WTC11 (cell line): ENCODE measurements around the gene CXCR1. TPM values are rescaled to one million over a fixed set of nuclear protein-coding genes. Genes with fewer than 3 reads are reported as not detected.

Experiments
- ATAC-seq: fragments of 200-7000 bp; cut with Tn5 transposase; 2 replicates; pipeline ENCODE4 v1.10.0; 2021; ENCODE audit warnings: mild to moderate bottlenecking, moderate library complexity
- CTCF ChIA-PET: fragments of 300-600 bp; sonication (Branson Sonifier 250); formaldehyde crosslinking; loops from one replicate; lab custom pipeline; 2021; ENCODE audit warnings: antibody characterized with exemption; lab: Charles Lee
- POLR2A ChIA-PET: fragments of 350-600 bp; sonication (Branson Sonifier 250); formaldehyde crosslinking; loops from one replicate; lab custom pipeline; 2021; ENCODE audit warnings: antibody characterized with exemption; lab: Charles Lee
- DNase-seq: peaks from one replicate; pipeline ENCODE4 v3.0.0; 2021; ENCODE audit warnings: low spot score
- H3K27ac Mint-ChIP-seq: 2 replicates; pipeline ENCODE4 v1.8.0; 2021; ENCODE audit warnings: mixed read lengths
- H3K27me3 Mint-ChIP-seq: 2 replicates; pipeline ENCODE4 v1.8.0; 2021; ENCODE audit warnings: low read depth, mild to moderate bottlenecking, moderate library complexity, mixed read lengths
- H3K36me3 Mint-ChIP-seq: 2 replicates; pipeline ENCODE4 v1.8.0; 2021; ENCODE audit warnings: mixed read lengths
- H3K4me1 Mint-ChIP-seq: 2 replicates; pipeline ENCODE4 v1.8.0; 2022; ENCODE audit warnings: mixed read lengths
- H3K4me3 Mint-ChIP-seq: 2 replicates; pipeline ENCODE4 v1.8.0; 2021; ENCODE audit warnings: mild to moderate bottlenecking, moderate library complexity, mixed read lengths
- H3K9me3 Mint-ChIP-seq: 2 replicates; pipeline ENCODE4 v1.8.0; 2021; ENCODE audit warnings: mixed read lengths
- CREB1 ChIP-seq: sonication (generic); formaldehyde crosslinking; IDR thresholded peaks from 2 replicates; pipeline ENCODE4 v1.8.0; 2023; ENCODE audit warnings: mild to moderate bottlenecking, missing genetic modification reagents
- ELF4 ChIP-seq: sonication (generic); formaldehyde crosslinking; IDR thresholded peaks from 2 replicates; pipeline ENCODE4 v1.8.1; 2022; ENCODE audit warnings: low read depth, mild to moderate bottlenecking, moderate library complexity, missing genetic modification reagents
- GTF2I ChIP-seq: fragments of 250-450 bp; sonication (Bioruptor Pico); conservative IDR thresholded peaks from 2 replicates; pipeline ENCODE4 v1.4.0; 2021; ENCODE audit warnings: mild to moderate bottlenecking
- MXD4 ChIP-seq: fragments of 250-450 bp; sonication (Bioruptor Pico); IDR thresholded peaks from 2 replicates; pipeline ENCODE4 v1.8.0; 2021; ENCODE audit warnings: mild to moderate bottlenecking, moderate library complexity, borderline replicate concordance
- NFYB ChIP-seq: sonication (generic); formaldehyde crosslinking; conservative IDR thresholded peaks from 2 replicates; pipeline ENCODE4 v1.8.0; 2022; ENCODE audit warnings: low read depth, missing genetic modification reagents
- OVOL2 ChIP-seq: fragments of 250-450 bp; sonication (Bioruptor Pico); IDR thresholded peaks from 2 replicates; pipeline ENCODE4 v1.9.0; 2021; ENCODE audit warnings: mild to moderate bottlenecking, borderline replicate concordance
- PRRX2 ChIP-seq: fragments of 250-450 bp; sonication (Bioruptor Pico); IDR thresholded peaks from 2 replicates; pipeline ENCODE4 v1.8.0; 2021; ENCODE audit warnings: mild to moderate bottlenecking
- RELA ChIP-seq: sonication (generic); formaldehyde crosslinking; IDR thresholded peaks from 2 replicates; pipeline ENCODE4 v1.8.1; 2022; ENCODE audit warnings: missing genetic modification reagents, mild to moderate bottlenecking, borderline replicate concordance
- TCF7 ChIP-seq: sonication (generic); formaldehyde crosslinking; IDR thresholded peaks from 2 replicates; pipeline ENCODE4 v1.8.0; 2022; ENCODE audit warnings: mild to moderate bottlenecking, low read depth, missing genetic modification reagents, moderate library complexity
- TEAD1 ChIP-seq: sonication (generic); formaldehyde crosslinking; IDR thresholded peaks from 2 replicates; pipeline ENCODE4 v1.8.0; 2022; ENCODE audit warnings: mild to moderate bottlenecking, missing genetic modification reagents
- TP53 ChIP-seq: sonication (generic); formaldehyde crosslinking; IDR thresholded peaks from 2 replicates; pipeline ENCODE4 v1.8.1; 2023; ENCODE audit warnings: mild to moderate bottlenecking, missing genetic modification reagents
- ZNF671 ChIP-seq: fragments of 250-450 bp; sonication (Bioruptor Pico); IDR thresholded peaks from 2 replicates; pipeline ENCODE4 v1.8.0; 2021; ENCODE audit warnings: mild to moderate bottlenecking
- total RNA-seq: library from RNA; stranded (reverse); gene quantifications from 3 replicates; pipeline ENCODE4 v1.2.3, GENCODE V29; 2021
- TF ChIP-seq, protein P1 (sequence below): fragments of 250-450 bp; sonication (Bioruptor Pico); IDR thresholded peaks from 2 replicates; pipeline ENCODE4 v1.9.0; 2021; ENCODE audit warnings: mild to moderate bottlenecking, borderline replicate concordance
- TF ChIP-seq, protein P2 (sequence below): sonication (generic); formaldehyde crosslinking; IDR thresholded peaks from 2 replicates; pipeline ENCODE4 v1.8.1; 2022; ENCODE audit warnings: mild to moderate bottlenecking, moderate library complexity, missing genetic modification reagents
- TF ChIP-seq, protein P3 (sequence below): sonication (generic); formaldehyde crosslinking; conservative IDR thresholded peaks from 2 replicates; pipeline ENCODE4 v1.8.1; 2022; ENCODE audit warnings: mild to moderate bottlenecking, missing genetic modification reagents
- TF ChIP-seq, protein P4 (sequence below): sonication (generic); formaldehyde crosslinking; IDR thresholded peaks from 2 replicates; pipeline ENCODE4 v1.8.0; 2022; ENCODE audit warnings: mild to moderate bottlenecking, missing genetic modification reagents
- TF ChIP-seq, protein P5 (sequence below): sonication (generic); formaldehyde crosslinking; IDR thresholded peaks from 2 replicates; pipeline ENCODE4 v1.8.0; 2023; ENCODE audit warnings: missing genetic modification reagents
- TF ChIP-seq, protein P6 (sequence below): sonication (generic); formaldehyde crosslinking; IDR thresholded peaks from 2 replicates; pipeline ENCODE4 v1.8.0; 2022; ENCODE audit warnings: missing genetic modification reagents

The CXCR1 gene
- total RNA-seq, 1 experiment from 2014 or later: not detected

DNA sequence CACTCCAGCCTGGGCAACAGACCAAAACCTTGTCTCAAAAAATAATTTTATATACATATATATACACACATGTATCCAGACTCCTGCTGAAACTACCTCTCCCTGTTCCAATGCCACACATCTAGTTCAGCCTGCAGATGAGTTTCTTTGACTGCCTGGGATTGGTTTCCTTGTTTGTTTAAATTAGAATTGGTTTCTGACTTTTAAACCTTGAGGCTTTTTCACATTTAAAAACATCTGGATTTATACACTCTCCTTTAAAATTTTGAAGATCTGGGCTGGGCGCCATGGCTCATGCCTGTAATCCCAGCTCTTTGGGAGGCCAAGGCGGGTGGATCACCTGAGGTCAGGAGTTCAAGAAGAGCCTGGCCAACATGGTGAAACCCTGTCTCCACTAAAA is 21.8 kb upstream of the CXCR1 start:
- no peaks in the 10 kb centered on the region for H3K36me3 Mint-ChIP-seq
- H3K27ac Mint-ChIP-seq: no peak overlapping the region
- TF ChIP-seq, protein P1, sequence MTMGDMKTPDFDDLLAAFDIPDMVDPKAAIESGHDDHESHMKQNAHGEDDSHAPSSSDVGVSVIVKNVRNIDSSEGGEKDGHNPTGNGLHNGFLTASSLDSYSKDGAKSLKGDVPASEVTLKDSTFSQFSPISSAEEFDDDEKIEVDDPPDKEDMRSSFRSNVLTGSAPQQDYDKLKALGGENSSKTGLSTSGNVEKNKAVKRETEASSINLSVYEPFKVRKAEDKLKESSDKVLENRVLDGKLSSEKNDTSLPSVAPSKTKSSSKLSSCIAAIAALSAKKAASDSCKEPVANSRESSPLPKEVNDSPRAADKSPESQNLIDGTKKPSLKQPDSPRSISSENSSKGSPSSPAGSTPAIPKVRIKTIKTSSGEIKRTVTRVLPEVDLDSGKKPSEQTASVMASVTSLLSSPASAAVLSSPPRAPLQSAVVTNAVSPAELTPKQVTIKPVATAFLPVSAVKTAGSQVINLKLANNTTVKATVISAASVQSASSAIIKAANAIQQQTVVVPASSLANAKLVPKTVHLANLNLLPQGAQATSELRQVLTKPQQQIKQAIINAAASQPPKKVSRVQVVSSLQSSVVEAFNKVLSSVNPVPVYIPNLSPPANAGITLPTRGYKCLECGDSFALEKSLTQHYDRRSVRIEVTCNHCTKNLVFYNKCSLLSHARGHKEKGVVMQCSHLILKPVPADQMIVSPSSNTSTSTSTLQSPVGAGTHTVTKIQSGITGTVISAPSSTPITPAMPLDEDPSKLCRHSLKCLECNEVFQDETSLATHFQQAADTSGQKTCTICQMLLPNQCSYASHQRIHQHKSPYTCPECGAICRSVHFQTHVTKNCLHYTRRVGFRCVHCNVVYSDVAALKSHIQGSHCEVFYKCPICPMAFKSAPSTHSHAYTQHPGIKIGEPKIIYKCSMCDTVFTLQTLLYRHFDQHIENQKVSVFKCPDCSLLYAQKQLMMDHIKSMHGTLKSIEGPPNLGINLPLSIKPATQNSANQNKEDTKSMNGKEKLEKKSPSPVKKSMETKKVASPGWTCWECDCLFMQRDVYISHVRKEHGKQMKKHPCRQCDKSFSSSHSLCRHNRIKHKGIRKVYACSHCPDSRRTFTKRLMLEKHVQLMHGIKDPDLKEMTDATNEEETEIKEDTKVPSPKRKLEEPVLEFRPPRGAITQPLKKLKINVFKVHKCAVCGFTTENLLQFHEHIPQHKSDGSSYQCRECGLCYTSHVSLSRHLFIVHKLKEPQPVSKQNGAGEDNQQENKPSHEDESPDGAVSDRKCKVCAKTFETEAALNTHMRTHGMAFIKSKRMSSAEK (CRISPR knock-in tag): no peak
- no peak for TF ChIP-seq RELA (CRISPR knock-in tag)
- TF ChIP-seq PRRX2 (CRISPR knock-in tag): no peak
- TF ChIP-seq, protein P2, sequence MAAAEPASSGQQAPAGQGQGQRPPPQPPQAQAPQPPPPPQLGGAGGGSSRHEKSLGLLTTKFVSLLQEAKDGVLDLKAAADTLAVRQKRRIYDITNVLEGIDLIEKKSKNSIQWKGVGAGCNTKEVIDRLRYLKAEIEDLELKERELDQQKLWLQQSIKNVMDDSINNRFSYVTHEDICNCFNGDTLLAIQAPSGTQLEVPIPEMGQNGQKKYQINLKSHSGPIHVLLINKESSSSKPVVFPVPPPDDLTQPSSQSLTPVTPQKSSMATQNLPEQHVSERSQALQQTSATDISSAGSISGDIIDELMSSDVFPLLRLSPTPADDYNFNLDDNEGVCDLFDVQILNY (CRISPR knock-in tag): no peak
- TF ChIP-seq, protein P3, sequence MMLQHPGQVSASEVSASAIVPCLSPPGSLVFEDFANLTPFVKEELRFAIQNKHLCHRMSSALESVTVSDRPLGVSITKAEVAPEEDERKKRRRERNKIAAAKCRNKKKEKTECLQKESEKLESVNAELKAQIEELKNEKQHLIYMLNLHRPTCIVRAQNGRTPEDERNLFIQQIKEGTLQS (CRISPR knock-in tag): no peak
- no peak for TF ChIP-seq MXD4 (CRISPR knock-in tag)
- TF ChIP-seq, protein P4, sequence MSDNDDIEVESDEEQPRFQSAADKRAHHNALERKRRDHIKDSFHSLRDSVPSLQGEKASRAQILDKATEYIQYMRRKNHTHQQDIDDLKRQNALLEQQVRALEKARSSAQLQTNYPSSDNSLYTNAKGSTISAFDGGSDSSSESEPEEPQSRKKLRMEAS (CRISPR knock-in tag): no peak
- no peak for TF ChIP-seq CREB1
- no peak for TF ChIP-seq OVOL2
- TF ChIP-seq GTF2I (CRISPR knock-in tag): no peak
- TF ChIP-seq, protein P5, sequence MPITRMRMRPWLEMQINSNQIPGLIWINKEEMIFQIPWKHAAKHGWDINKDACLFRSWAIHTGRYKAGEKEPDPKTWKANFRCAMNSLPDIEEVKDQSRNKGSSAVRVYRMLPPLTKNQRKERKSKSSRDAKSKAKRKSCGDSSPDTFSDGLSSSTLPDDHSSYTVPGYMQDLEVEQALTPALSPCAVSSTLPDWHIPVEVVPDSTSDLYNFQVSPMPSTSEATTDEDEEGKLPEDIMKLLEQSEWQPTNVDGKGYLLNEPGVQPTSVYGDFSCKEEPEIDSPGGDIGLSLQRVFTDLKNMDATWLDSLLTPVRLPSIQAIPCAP (CRISPR knock-in tag): no peak
- no peak for TF ChIP-seq ZNF671 (CRISPR knock-in tag)
- no peak for TF ChIP-seq TEAD1
- TF ChIP-seq, protein P6, sequence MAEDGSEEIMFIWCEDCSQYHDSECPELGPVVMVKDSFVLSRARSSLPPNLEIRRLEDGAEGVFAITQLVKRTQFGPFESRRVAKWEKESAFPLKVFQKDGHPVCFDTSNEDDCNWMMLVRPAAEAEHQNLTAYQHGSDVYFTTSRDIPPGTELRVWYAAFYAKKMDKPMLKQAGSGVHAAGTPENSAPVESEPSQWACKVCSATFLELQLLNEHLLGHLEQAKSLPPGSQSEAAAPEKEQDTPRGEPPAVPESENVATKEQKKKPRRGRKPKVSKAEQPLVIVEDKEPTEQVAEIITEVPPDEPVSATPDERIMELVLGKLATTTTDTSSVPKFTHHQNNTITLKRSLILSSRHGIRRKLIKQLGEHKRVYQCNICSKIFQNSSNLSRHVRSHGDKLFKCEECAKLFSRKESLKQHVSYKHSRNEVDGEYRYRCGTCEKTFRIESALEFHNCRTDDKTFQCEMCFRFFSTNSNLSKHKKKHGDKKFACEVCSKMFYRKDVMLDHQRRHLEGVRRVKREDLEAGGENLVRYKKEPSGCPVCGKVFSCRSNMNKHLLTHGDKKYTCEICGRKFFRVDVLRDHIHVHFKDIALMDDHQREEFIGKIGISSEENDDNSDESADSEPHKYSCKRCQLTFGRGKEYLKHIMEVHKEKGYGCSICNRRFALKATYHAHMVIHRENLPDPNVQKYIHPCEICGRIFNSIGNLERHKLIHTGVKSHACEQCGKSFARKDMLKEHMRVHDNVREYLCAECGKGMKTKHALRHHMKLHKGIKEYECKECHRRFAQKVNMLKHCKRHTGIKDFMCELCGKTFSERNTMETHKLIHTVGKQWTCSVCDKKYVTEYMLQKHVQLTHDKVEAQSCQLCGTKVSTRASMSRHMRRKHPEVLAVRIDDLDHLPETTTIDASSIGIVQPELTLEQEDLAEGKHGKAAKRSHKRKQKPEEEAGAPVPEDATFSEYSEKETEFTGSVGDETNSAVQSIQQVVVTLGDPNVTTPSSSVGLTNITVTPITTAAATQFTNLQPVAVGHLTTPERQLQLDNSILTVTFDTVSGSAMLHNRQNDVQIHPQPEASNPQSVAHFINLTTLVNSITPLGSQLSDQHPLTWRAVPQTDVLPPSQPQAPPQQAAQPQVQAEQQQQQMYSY (CRISPR knock-in tag): no peak
- CTCF ChIA-PET: interaction anchor here (1.3 kb wide), 1 partner anchor 17 kb away, joined by 3 read pairs; no protein-coding TSS in a partner anchor
- POLR2A ChIA-PET: no interaction called here
- peaks cover 3% of the 10 kb centered on the region for H3K27me3 Mint-ChIP-seq
- DNase-seq (no peak), ATAC-seq (no peak)
- H3K4me1 Mint-ChIP-seq: peaks cover 14% of the 10 kb centered on the region
- no peaks in the 10 kb centered on the region for H3K9me3 Mint-ChIP-seq
- H3K4me3 Mint-ChIP-seq: no peak overlapping the region

GRCh38 chr2:218187296-218188015 is 20.7 kb upstream of the CXCR1 start:
- Mint-ChIP-seq H3K9me3 (no peaks in the 10 kb centered on the region), H3K4me1 (peaks cover 9% of the 10 kb centered on the region), H3K27ac (no peak overlapping the region), H3K27me3 (peaks cover 3% of the 10 kb centered on the region), H3K4me3 (no peak overlapping the region), H3K36me3 (no peaks in the 10 kb centered on the region)
- ChIA-PET POLR2A (no interaction called here), CTCF (interaction anchor here (1.3 kb wide), 1 partner anchor 15 kb away, joined by 3 read pairs; no protein-coding TSS in a partner anchor)
- no peak for DNase-seq
- ATAC-seq: no peak
- no peak for TF ChIP-seq ELF4 (CRISPR knock-in tag)
- TF ChIP-seq TCF7 (CRISPR knock-in tag): no peak
- TF ChIP-seq, protein P1 (CRISPR knock-in tag): no peak
- TF ChIP-seq NFYB: no peak
- TF ChIP-seq TP53 (CRISPR knock-in tag): no peak
